Measurements from ENCODE around the gene PRKCI.
"Not testable (repeated sequence)": the region's sequence is repeated elsewhere in the genome, so short reads cannot be mapped to it uniquely, and the experiment has no call there.

GRCh38 chr3:170195759-170196158, 26.5 kb upstream of the PRKCI start:
- not testable (repeated sequence) for TF ChIP-seq CTCF (IDR thresholded peaks at IDR 0.05); EZH2 (IDR thresholded peaks at IDR 0.05; ENCODE audit: borderline replicate concordance, insufficient read depth, low read depth, low read length, poor library complexity, severe bottlenecking)
